WTC11 (cell line): ENCODE results near the gene TTL. TPM values are rescaled to one million over a fixed set of nuclear protein-coding genes. Genes with fewer than 3 reads are reported as not detected.

Source experiments
- ATAC-seq: fragments of 200-7000 bp; cut with Tn5 transposase; 2 replicates; pipeline ENCODE4 v1.10.0; 2021; ENCODE audit warnings: mild to moderate bottlenecking, moderate library complexity
- CTCF ChIA-PET: fragments of 300-600 bp; sonication (Branson Sonifier 250); formaldehyde crosslinking; loops from one replicate; lab custom pipeline; 2021; ENCODE audit warnings: antibody characterized with exemption; lab: Charles Lee
- POLR2A ChIA-PET: fragments of 350-600 bp; sonication (Branson Sonifier 250); formaldehyde crosslinking; loops from one replicate; lab custom pipeline; 2021; ENCODE audit warnings: antibody characterized with exemption; lab: Charles Lee
- DNase-seq: peaks from one replicate; pipeline ENCODE4 v3.0.0; 2021; ENCODE audit warnings: low spot score
- H3K27ac Mint-ChIP-seq: 2 replicates; pipeline ENCODE4 v1.8.0; 2021; ENCODE audit warnings: mixed read lengths
- H3K27me3 Mint-ChIP-seq: 2 replicates; pipeline ENCODE4 v1.8.0; 2021; ENCODE audit warnings: low read depth, mild to moderate bottlenecking, moderate library complexity, mixed read lengths
- H3K36me3 Mint-ChIP-seq: 2 replicates; pipeline ENCODE4 v1.8.0; 2021; ENCODE audit warnings: mixed read lengths
- H3K4me1 Mint-ChIP-seq: 2 replicates; pipeline ENCODE4 v1.8.0; 2022; ENCODE audit warnings: mixed read lengths
- H3K4me3 Mint-ChIP-seq: 2 replicates; pipeline ENCODE4 v1.8.0; 2021; ENCODE audit warnings: mild to moderate bottlenecking, moderate library complexity, mixed read lengths
- H3K9me3 Mint-ChIP-seq: 2 replicates; pipeline ENCODE4 v1.8.0; 2021; ENCODE audit warnings: mixed read lengths
- ATF1 ChIP-seq: sonication (generic); formaldehyde crosslinking; IDR thresholded peaks from 2 replicates; pipeline ENCODE4 v1.8.1; 2023; ENCODE audit warnings: mild to moderate bottlenecking, moderate library complexity, missing genetic modification reagents
- FOXP1 ChIP-seq: sonication (generic); formaldehyde crosslinking; IDR thresholded peaks from 2 replicates; pipeline ENCODE4 v1.8.0; 2022; ENCODE audit warnings: missing genetic modification reagents, mild to moderate bottlenecking, moderate library complexity, borderline replicate concordance
- GABPB1 ChIP-seq: sonication (generic); formaldehyde crosslinking; IDR thresholded peaks from 2 replicates; pipeline ENCODE4 v1.8.1; 2023; ENCODE audit warnings: mild to moderate bottlenecking, missing genetic modification reagents
- GTF2I ChIP-seq: fragments of 250-450 bp; sonication (Bioruptor Pico); conservative IDR thresholded peaks from 2 replicates; pipeline ENCODE4 v1.4.0; 2021; ENCODE audit warnings: mild to moderate bottlenecking
- IRF2 ChIP-seq: sonication (generic); formaldehyde crosslinking; IDR thresholded peaks from 2 replicates; pipeline ENCODE4 v1.8.0; 2022; ENCODE audit warnings: low read depth, missing genetic modification reagents, borderline replicate concordance
- KAT7 ChIP-seq: sonication (generic); formaldehyde crosslinking; IDR thresholded peaks from 2 replicates; pipeline ENCODE4 v1.8.1; 2023; ENCODE audit warnings: missing genetic modification reagents, mild to moderate bottlenecking, borderline replicate concordance
- NFATC4 ChIP-seq: fragments of 250-450 bp; sonication (Bioruptor Pico); IDR thresholded peaks from 2 replicates; pipeline ENCODE4 v1.9.0; 2021; ENCODE audit warnings: mild to moderate bottlenecking
- RORB ChIP-seq: fragments of 250-450 bp; sonication (Bioruptor Pico); IDR thresholded peaks from 2 replicates; pipeline ENCODE4 v1.9.0; 2021; ENCODE audit warnings: mild to moderate bottlenecking
- TEAD4 ChIP-seq: sonication (generic); formaldehyde crosslinking; IDR thresholded peaks from 2 replicates; pipeline ENCODE4 v1.8.0; 2022; ENCODE audit warnings: mild to moderate bottlenecking, missing genetic modification reagents
- TP53 ChIP-seq: sonication (generic); formaldehyde crosslinking; IDR thresholded peaks from 2 replicates; pipeline ENCODE4 v1.8.1; 2023; ENCODE audit warnings: mild to moderate bottlenecking, missing genetic modification reagents
- ZNF138 ChIP-seq: sonication (generic); formaldehyde crosslinking; conservative IDR thresholded peaks from 2 replicates; pipeline ENCODE4 v1.8.1; 2022; ENCODE audit warnings: mild to moderate bottlenecking, moderate library complexity, missing genetic modification reagents
- ZNF423 ChIP-seq: fragments of 250-450 bp; sonication (Bioruptor Pico); IDR thresholded peaks from 2 replicates; pipeline ENCODE4 v2.1.2; 2022; ENCODE audit warnings: mild to moderate bottlenecking, moderate library complexity
- total RNA-seq: library from RNA; stranded (reverse); gene quantifications from 3 replicates; pipeline ENCODE4 v1.2.3, GENCODE V29; 2021
- TF ChIP-seq, protein P1 (sequence below): sonication (generic); formaldehyde crosslinking; IDR thresholded peaks from 2 replicates; pipeline ENCODE4 v1.8.1; 2023; ENCODE audit warnings: mild to moderate bottlenecking, missing genetic modification reagents, borderline replicate concordance
- TF ChIP-seq, protein P2 (sequence below): sonication (generic); formaldehyde crosslinking; conservative IDR thresholded peaks from 2 replicates; pipeline ENCODE4 v1.8.1; 2022; ENCODE audit warnings: mild to moderate bottlenecking, missing genetic modification reagents
- TF ChIP-seq, protein P3 (sequence below): fragments of 250-450 bp; sonication (Bioruptor Pico); IDR thresholded peaks from 2 replicates; pipeline ENCODE4 v1.8.0; 2021; ENCODE audit warnings: mild to moderate bottlenecking
- TF ChIP-seq, protein P4 (sequence below): sonication (generic); formaldehyde crosslinking; IDR thresholded peaks from 2 replicates; pipeline ENCODE4 v1.8.1; 2023; ENCODE audit warnings: mild to moderate bottlenecking, missing genetic modification reagents
- TF ChIP-seq, protein P5 (sequence below): sonication (generic); formaldehyde crosslinking; IDR thresholded peaks from 2 replicates; pipeline ENCODE4 v1.8.1; 2023; ENCODE audit warnings: mild to moderate bottlenecking, missing genetic modification reagents, moderate library complexity
- TF ChIP-seq, protein P6 (sequence below): fragments of 250-450 bp; sonication (Bioruptor Pico); IDR thresholded peaks from 2 replicates; pipeline ENCODE4 v2.1.2; 2022; ENCODE audit warnings: mild to moderate bottlenecking, moderate library complexity
- TF ChIP-seq, protein P7 (sequence below): sonication (generic); formaldehyde crosslinking; IDR thresholded peaks from 2 replicates; pipeline ENCODE4 v1.8.0; 2023; ENCODE audit warnings: missing genetic modification reagents

Gene TTL
- total RNA-seq, 1 experiment from 2014 or later = 44.2 TPM

DNA sequence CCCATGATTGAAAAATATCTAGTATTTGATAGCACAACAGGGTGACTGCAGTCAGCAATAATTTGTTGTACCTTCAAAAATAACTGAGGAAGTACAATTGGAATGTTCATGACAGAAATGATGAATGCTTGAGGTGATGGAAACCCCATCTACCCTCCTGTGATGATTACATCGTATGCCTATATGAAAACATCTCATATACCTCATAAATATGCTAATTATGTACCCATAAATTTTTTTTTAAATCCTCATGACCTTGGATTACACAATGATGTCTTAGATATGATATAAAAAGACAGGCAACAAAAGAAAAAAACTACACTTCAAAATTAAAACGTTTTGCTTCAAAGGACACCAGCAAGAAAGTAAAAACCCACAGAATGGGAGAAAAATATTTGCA is 59.0 kb downstream of the TTL start (continued):
- TF ChIP-seq, protein P1, sequence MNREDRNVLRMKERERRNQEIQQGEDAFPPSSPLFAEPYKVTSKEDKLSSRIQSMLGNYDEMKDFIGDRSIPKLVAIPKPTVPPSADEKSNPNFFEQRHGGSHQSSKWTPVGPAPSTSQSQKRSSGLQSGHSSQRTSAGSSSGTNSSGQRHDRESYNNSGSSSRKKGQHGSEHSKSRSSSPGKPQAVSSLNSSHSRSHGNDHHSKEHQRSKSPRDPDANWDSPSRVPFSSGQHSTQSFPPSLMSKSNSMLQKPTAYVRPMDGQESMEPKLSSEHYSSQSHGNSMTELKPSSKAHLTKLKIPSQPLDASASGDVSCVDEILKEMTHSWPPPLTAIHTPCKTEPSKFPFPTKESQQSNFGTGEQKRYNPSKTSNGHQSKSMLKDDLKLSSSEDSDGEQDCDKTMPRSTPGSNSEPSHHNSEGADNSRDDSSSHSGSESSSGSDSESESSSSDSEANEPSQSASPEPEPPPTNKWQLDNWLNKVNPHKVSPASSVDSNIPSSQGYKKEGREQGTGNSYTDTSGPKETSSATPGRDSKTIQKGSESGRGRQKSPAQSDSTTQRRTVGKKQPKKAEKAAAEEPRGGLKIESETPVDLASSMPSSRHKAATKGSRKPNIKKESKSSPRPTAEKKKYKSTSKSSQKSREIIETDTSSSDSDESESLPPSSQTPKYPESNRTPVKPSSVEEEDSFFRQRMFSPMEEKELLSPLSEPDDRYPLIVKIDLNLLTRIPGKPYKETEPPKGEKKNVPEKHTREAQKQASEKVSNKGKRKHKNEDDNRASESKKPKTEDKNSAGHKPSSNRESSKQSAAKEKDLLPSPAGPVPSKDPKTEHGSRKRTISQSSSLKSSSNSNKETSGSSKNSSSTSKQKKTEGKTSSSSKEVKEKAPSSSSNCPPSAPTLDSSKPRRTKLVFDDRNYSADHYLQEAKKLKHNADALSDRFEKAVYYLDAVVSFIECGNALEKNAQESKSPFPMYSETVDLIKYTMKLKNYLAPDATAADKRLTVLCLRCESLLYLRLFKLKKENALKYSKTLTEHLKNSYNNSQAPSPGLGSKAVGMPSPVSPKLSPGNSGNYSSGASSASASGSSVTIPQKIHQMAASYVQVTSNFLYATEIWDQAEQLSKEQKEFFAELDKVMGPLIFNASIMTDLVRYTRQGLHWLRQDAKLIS = no peak
- TF ChIP-seq KAT7 (CRISPR knock-in tag) = no peak
- TF ChIP-seq, protein P2, sequence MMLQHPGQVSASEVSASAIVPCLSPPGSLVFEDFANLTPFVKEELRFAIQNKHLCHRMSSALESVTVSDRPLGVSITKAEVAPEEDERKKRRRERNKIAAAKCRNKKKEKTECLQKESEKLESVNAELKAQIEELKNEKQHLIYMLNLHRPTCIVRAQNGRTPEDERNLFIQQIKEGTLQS (CRISPR knock-in tag) = no peak
- TF ChIP-seq GTF2I = no peak
- TF ChIP-seq GABPB1 (CRISPR knock-in tag) = no peak
- no peak for TF ChIP-seq TEAD4
- TF ChIP-seq, protein P3, sequence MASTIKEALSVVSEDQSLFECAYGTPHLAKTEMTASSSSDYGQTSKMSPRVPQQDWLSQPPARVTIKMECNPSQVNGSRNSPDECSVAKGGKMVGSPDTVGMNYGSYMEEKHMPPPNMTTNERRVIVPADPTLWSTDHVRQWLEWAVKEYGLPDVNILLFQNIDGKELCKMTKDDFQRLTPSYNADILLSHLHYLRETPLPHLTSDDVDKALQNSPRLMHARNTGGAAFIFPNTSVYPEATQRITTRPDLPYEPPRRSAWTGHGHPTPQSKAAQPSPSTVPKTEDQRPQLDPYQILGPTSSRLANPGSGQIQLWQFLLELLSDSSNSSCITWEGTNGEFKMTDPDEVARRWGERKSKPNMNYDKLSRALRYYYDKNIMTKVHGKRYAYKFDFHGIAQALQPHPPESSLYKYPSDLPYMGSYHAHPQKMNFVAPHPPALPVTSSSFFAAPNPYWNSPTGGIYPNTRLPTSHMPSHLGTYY (CRISPR knock-in tag) = no peak
- TF ChIP-seq RORB (CRISPR knock-in tag) = no peak
- TF ChIP-seq, protein P4, sequence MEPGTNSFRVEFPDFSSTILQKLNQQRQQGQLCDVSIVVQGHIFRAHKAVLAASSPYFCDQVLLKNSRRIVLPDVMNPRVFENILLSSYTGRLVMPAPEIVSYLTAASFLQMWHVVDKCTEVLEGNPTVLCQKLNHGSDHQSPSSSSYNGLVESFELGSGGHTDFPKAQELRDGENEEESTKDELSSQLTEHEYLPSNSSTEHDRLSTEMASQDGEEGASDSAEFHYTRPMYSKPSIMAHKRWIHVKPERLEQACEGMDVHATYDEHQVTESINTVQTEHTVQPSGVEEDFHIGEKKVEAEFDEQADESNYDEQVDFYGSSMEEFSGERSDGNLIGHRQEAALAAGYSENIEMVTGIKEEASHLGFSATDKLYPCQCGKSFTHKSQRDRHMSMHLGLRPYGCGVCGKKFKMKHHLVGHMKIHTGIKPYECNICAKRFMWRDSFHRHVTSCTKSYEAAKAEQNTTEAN = no peak

DNA sequence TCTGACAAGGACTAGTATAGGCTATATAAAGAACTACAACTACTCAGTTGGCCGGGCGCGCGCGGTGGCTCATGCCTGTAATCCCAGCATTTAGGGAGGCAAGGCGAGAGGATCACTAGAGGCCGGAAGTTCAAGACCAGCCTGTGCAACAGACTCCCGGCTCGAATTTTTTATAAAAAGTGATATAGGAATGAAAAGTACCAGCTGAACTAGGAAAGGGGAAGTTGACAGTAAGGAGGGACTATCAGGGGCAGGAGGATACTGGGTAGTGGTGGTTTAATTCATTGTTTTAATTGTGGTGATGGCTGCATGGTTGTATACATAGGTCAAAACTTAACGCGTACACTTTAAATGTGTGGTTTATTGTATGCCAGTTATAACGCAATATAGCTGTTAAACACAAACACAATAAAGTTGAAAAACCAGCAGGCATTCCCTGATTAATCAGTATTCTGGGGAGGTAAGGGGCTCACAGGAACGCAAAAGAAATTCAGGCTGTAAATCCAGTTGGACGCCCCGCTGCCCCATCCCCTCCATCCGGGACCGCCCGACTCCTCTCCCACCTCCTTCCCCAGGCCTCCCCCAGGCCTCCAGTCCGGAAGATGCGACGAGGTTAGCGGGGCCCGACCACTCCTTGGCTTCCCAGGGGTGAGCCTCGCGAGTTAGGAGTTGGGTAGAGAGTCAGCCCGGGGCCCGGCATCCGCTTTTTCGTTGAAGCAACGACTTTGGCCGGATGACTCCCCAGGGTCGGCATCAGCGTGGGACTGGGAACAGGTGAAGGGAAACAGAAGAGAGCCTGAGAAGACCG is 59.6 kb downstream of the TTL start:
- Mint-ChIP-seq H3K36me3 (peaks cover 4% of the 10 kb centered on the region; the same call in 1 of the 2 replicates), H3K9me3 (no peaks in the 10 kb centered on the region; the same call in 1 of the 2 replicates), H3K27me3 (peaks cover 4% of the 10 kb centered on the region; the same call in 1 of the 2 replicates), H3K27ac (no peak overlapping the region; the same call in 1 of the 2 replicates), H3K4me3 (no peak overlapping the region), H3K4me1 (peaks cover 4% of the 10 kb centered on the region; the same call in 1 of the 2 replicates)
- ATAC-seq = peak; percentile 87
- DNase-seq = peak; percentile 73
- POLR2A ChIA-PET = no interaction called here
- TF ChIP-seq, protein P5, sequence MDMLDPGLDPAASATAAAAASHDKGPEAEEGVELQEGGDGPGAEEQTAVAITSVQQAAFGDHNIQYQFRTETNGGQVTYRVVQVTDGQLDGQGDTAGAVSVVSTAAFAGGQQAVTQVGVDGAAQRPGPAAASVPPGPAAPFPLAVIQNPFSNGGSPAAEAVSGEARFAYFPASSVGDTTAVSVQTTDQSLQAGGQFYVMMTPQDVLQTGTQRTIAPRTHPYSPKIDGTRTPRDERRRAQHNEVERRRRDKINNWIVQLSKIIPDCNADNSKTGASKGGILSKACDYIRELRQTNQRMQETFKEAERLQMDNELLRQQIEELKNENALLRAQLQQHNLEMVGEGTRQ = no peak
- 0 out of 2 replicates have a peak, but pooled peaks have one; percentile 2 for TF ChIP-seq FOXP1 (CRISPR knock-in tag)
- CTCF ChIA-PET = no interaction called here

DNA sequence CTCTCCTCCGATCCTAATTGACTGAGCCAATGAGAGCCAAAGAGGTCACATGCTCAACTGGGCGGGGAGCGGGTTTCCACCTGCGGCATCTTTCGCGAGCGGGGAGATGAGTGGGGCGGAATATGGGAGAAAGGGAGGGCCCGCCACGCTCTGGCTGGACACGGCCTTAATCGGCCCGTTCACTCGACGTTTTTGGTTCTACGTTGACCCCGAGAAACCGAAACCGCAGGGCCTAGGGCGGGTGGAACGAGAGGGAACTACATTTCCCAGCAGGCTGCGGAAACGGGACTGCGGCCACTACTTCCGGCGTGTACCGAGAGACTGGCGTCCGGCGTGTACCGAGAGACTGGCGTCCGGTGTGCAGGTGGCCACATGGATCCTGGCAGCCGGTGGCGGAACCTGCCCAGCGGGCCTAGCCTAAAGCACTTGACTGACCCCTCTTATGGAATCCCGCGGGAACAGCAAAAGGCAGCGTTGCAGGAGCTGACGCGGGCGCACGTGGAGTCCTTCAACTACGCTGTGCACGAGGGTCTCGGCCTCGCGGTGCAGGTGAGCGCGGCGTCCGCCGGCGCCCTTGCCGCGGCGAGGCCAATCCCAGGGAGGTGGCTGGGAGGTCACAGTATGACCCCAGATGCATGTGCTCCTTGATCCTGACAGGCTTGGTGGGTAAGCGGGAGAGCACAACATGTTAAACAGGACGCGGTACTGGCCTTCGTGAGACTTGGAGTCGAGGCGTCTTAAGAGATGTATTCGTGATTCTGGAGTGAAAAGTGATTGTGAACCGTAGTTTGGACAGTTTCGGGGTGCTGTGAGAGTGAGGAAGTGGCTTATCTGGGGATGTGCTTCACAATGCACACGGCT is 60.4 kb downstream of the TTL start, which contains the start of gene POLR1B:
Gene POLR1B, plus strand, starts transcription at position 343 of the 861 bp plus-strand sequence. Its CDS starts 30 bp downstream, at position 373.
- H3K27me3 Mint-ChIP-seq = 0 out of 2 replicates have a peak, but pooled peaks cover 4% of the 10 kb centered on the region
- H3K4me1 Mint-ChIP-seq = peaks cover 4% of the 10 kb centered on the region; the same call in 1 of the 2 replicates
- H3K36me3 Mint-ChIP-seq = peaks cover 11% of the 10 kb centered on the region
- ChIA-PET POLR2A (no interaction called here), CTCF (no interaction called here)
- H3K9me3 Mint-ChIP-seq = no peaks in the 10 kb centered on the region
- ATAC-seq (peak; percentile 86), DNase-seq (peak; percentile 86)
- H3K4me3 Mint-ChIP-seq = no peak within 1 kb of the TSS
- H3K27ac Mint-ChIP-seq = no peak within 1 kb of the TSS; the same call in 1 of the 2 replicates
- TF ChIP-seq, protein P3 (CRISPR knock-in tag) = no peak
- TF ChIP-seq ATF1 (no peak), IRF2 (CRISPR knock-in tag) (no peak), ZNF138 (CRISPR knock-in tag) (no peak), TP53 (CRISPR knock-in tag) (peak; percentile 64; the same call in 1 of the 2 replicates), ZNF423 (no peak), NFATC4 (CRISPR knock-in tag) (no peak)
- TF ChIP-seq, protein P6, sequence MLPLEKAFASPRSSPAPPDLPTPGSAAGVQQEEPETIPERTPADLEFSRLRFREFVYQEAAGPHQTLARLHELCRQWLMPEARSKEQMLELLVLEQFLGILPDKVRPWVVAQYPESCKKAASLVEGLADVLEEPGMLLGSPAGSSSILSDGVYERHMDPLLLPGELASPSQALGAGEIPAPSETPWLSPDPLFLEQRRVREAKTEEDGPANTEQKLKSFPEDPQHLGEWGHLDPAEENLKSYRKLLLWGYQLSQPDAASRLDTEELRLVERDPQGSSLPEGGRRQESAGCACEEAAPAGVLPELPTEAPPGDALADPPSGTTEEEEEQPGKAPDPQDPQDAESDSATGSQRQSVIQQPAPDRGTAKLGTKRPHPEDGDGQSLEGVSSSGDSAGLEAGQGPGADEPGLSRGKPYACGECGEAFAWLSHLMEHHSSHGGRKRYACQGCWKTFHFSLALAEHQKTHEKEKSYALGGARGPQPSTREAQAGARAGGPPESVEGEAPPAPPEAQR (CRISPR knock-in tag) = no peak
- TF ChIP-seq, protein P7, sequence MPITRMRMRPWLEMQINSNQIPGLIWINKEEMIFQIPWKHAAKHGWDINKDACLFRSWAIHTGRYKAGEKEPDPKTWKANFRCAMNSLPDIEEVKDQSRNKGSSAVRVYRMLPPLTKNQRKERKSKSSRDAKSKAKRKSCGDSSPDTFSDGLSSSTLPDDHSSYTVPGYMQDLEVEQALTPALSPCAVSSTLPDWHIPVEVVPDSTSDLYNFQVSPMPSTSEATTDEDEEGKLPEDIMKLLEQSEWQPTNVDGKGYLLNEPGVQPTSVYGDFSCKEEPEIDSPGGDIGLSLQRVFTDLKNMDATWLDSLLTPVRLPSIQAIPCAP (CRISPR knock-in tag) = 0 out of 2 replicates have a peak, but pooled peaks have one; percentile 80
